CD14-positive monocyte (primary cell): Measurements from ENCODE around the gene TSPAN13. TPM values are rescaled to one million over a fixed set of nuclear protein-coding genes. Genes with fewer than 3 reads are reported as not detected.

ENCODE experiments used
- DNase-seq, 3 donors: peaks; one replicate each; pipeline ENCODE4 v3.0.0-alpha.2; 2011 to 2022
- H2AFZ ChIP-seq: 2 replicates; pipeline ENCODE4 v1.6.0; 2012; ENCODE audit warnings: mild to moderate bottlenecking, low read depth, low read length, inconsistent platforms; ENCODE audit not compliant: insufficient read depth, poor library complexity, severe bottlenecking
- H3K27ac ChIP-seq, 2 donors: 1 replicate in 1 of 2; 2 replicates in 1 of 2; pipeline ENCODE4 v1.5.1; 2012 to 2013; ENCODE audit warnings: low read length in 2 of 2, control low read depth in 1 of 2, inconsistent platforms in 1 of 2, low read depth in 1 of 2, mild to moderate bottlenecking in 1 of 2
- H3K27me3 ChIP-seq, 2 donors: one replicate each; pipeline versions ENCODE4 v1.6.0 to v1.6.1; 2011 to 2013; ENCODE audit warnings: low read length in 2 of 2; ENCODE audit not compliant: control insufficient read depth in 2 of 2, insufficient read depth in 2 of 2
- H3K36me3 ChIP-seq, 2 donors: replicated peaks in 1 of 2; 1 replicate in 1 of 2; 2 replicates in 1 of 2; pipeline versions ENCODE4 v1.5.1 to v1.6.1; 2012 to 2013; ENCODE audit warnings: low read length in 2 of 2, control low read depth in 1 of 2, inconsistent platforms in 1 of 2, mild to moderate bottlenecking in 1 of 2; ENCODE audit not compliant: insufficient read depth in 2 of 2, control insufficient read depth in 1 of 2
- H3K4me1 ChIP-seq, 2 donors: 1 replicate in 1 of 2; 2 replicates in 1 of 2; pipeline versions ENCODE4 v1.5.1 to v1.6.1; 2012 to 2013; ENCODE audit warnings: low read length in 2 of 2, control low read depth in 1 of 2, inconsistent platforms in 1 of 2, mild to moderate bottlenecking in 1 of 2, moderate library complexity in 1 of 2; ENCODE audit not compliant: insufficient read depth in 2 of 2, control insufficient read depth in 1 of 2
- H3K4me2 ChIP-seq: replicated peaks from 2 replicates; pipeline ENCODE3; 2012; ENCODE audit warnings: low read length, moderate library complexity, mild to moderate bottlenecking; ENCODE audit not compliant: poor library complexity, severe bottlenecking; ENCODE audit errors: extremely low read depth
- H3K4me3 ChIP-seq, 3 experiments: fragments of 200-600 bp in 1 of 3; sonication (generic) in 1 of 3; replicated peaks in 1 of 3; 1 replicate in 2 of 3; 2 replicates in 1 of 3; pipeline ENCODE4 v1.5.1; 2011 to 2013; ENCODE audit warnings: low read length in 3 of 3, mild to moderate bottlenecking in 3 of 3, control low read depth in 2 of 3, low read depth in 2 of 3, inconsistent platforms in 1 of 3, moderate library complexity in 1 of 3
- H3K79me2 ChIP-seq: 2 replicates; pipeline ENCODE4 v1.6.0; 2012; ENCODE audit warnings: mild to moderate bottlenecking, control low read depth, inconsistent platforms, low read length, moderate library complexity; ENCODE audit not compliant: insufficient read depth
- H3K9ac ChIP-seq: 2 replicates; pipeline ENCODE4 v1.6.0; 2017; ENCODE audit warnings: low read length, mild to moderate bottlenecking; ENCODE audit not compliant: insufficient read depth, poor library complexity, severe bottlenecking
- H3K9me3 ChIP-seq, 2 donors: replicated peaks in 1 of 2; 1 replicate in 1 of 2; 2 replicates in 1 of 2; pipeline versions ENCODE4 v1.5.1 to v1.6.1; 2012 to 2013; ENCODE audit warnings: low read length in 2 of 2, control low read depth in 1 of 2; ENCODE audit not compliant: control insufficient read depth in 1 of 2, insufficient read depth in 1 of 2
- H4K20me1 ChIP-seq: 2 replicates; pipeline ENCODE4 v1.6.0; 2012; ENCODE audit warnings: mild to moderate bottlenecking, low read length, control low read depth, moderate library complexity; ENCODE audit not compliant: insufficient read depth
- H3K27ac Mint-ChIP-seq, 7 donors: one replicate each; pipeline ENCODE4 v1.8.0; 2020; ENCODE audit warnings: mild to moderate bottlenecking in 7 of 7, mixed read lengths in 7 of 7, moderate library complexity in 6 of 7, inconsistent platforms in 2 of 7
- H3K27me3 Mint-ChIP-seq, 3 donors: one replicate each; pipeline ENCODE4 v1.8.0; 2021 to 2022; ENCODE audit warnings: low read depth in 3 of 3, mild to moderate bottlenecking in 3 of 3, mixed read lengths in 3 of 3, moderate library complexity in 3 of 3, inconsistent platforms in 1 of 3
- H3K36me3 Mint-ChIP-seq, 2 donors: one replicate each; pipeline ENCODE4 v1.8.0; 2020; ENCODE audit warnings: mixed read lengths in 2 of 2, inconsistent platforms in 1 of 2, mild to moderate bottlenecking in 1 of 2
- H3K4me1 Mint-ChIP-seq: one replicate; pipeline ENCODE4 v1.8.0; 2020; ENCODE audit warnings: mild to moderate bottlenecking, mixed read lengths
- H3K4me3 Mint-ChIP-seq, 2 donors: one replicate each; pipeline ENCODE4 v1.8.0; 2020; ENCODE audit warnings: mild to moderate bottlenecking in 2 of 2, mixed read lengths in 2 of 2, moderate library complexity in 1 of 2
- H3K9me3 Mint-ChIP-seq, 7 donors: one replicate each; pipeline ENCODE4 v1.8.0; 2020 to 2022; ENCODE audit warnings: mixed read lengths in 7 of 7, mild to moderate bottlenecking in 6 of 7, moderate library complexity in 6 of 7, inconsistent platforms in 2 of 7
- CTCF ChIP-seq: fragments of 200-600 bp; IDR thresholded peaks from one replicate; pipeline ENCODE4 v1.8.0; 2022; ENCODE audit warnings: antibody characterized with exemption, mild to moderate bottlenecking
- WGBS: methylation state at CpG from one replicate; pipeline ENCODE4 v1.1.5; 2013; ENCODE audit warnings: missing lambda C conversion rate; ENCODE audit not compliant: insufficient coverage; 5-methylcytosine and 5-hydroxymethylcytosine counted together
- intact Hi-C, 2 donors: fragments of 100-400 bp; cut with micrococcal nuclease; formaldehyde crosslinking; loops; one replicate each; pipeline versions ENCODE4 v1.15.0 to v1.15.1; 2023
- polyA plus RNA-seq, 3 donors: library from polyadenylated mRNA; depleted of rRNA in 1 of 3; unstranded in 2 of 3; stranded (reverse) in 1 of 3; fragments of 300-500 nt in 2 of 3; fragments of >200 nt in 1 of 3; fragmentation: Illumina TruSeq in 2 of 3; gene quantifications; 1 replicate in 2 of 3; 2 replicates in 1 of 3; pipeline ENCODE4 v1.2.3, GENCODE V29; 2012 to 2021

Gene TSPAN13
- polyA plus RNA-seq, 3 donors: 0.09 to 0.17 (median 0.16) TPM

- intact Hi-C loops: no loop called here
Observed at GRCh38 chr7:16817536-16817935, 64.0 kb downstream of the TSPAN13 start.

GRCh38 chr7:16818732-16819131 is 65.2 kb downstream of the TSPAN13 start:
- no peak overlapping the region for H3K9ac ChIP-seq
- H3K4me3 Mint-ChIP-seq: no peak overlapping the region
- no peaks in the 10 kb centered on the region for H3K79me2 ChIP-seq
- no peaks in the 10 kb centered on the region for H3K27me3 Mint-ChIP-seq
- WGBS: no CpG with 5 or more reads among the region's 3 CpGs
- H3K36me3 Mint-ChIP-seq: no peaks in the 10 kb centered on the region
- H3K9me3 Mint-ChIP-seq: no peaks in the 10 kb centered on the region
- no peaks in the 10 kb centered on the region for H3K27me3 ChIP-seq
- H3K36me3 ChIP-seq: no peaks in the 10 kb centered on the region
- no peak for TF ChIP-seq CTCF
- H4K20me1 ChIP-seq: no peaks in the 10 kb centered on the region
- H3K9me3 ChIP-seq: no peaks in the 10 kb centered on the region
- intact Hi-C loops: no loop called here
- H3K4me1 Mint-ChIP-seq: peaks cover 26% of the 10 kb centered on the region
- no peak overlapping the region for H2AFZ ChIP-seq
- no peak overlapping the region for H3K4me2 ChIP-seq
- H3K4me3 ChIP-seq: no peak overlapping the region
- DNase-seq: no peak
- peaks cover 14 to 22% of the 10 kb centered on the region in 2 donors for H3K4me1 ChIP-seq
- H3K27ac Mint-ChIP-seq: no peak overlapping the region
- H3K27ac ChIP-seq: no peak overlapping the region

More at GRCh38 chr7:16817536-16817935, 64.0 kb downstream of the TSPAN13 start:
- DNase-seq: no peak
- H3K27me3 Mint-ChIP-seq: no peaks in the 10 kb centered on the region
- H3K4me2 ChIP-seq: no peak overlapping the region
- H3K79me2 ChIP-seq: no peaks in the 10 kb centered on the region
- no peaks in the 10 kb centered on the region for H4K20me1 ChIP-seq
- H3K36me3 Mint-ChIP-seq: no peaks in the 10 kb centered on the region
- no peaks in the 10 kb centered on the region for H3K9me3 ChIP-seq
- TF ChIP-seq CTCF: no peak
- no peak overlapping the region for H3K4me3 ChIP-seq
- no peak overlapping the region for H2AFZ ChIP-seq
- no peak overlapping the region for H3K4me3 Mint-ChIP-seq
- H3K9me3 Mint-ChIP-seq: no peaks in the 10 kb centered on the region
- WGBS: no CpG with 5 or more reads among the region's 1 CpG
- H3K4me1 Mint-ChIP-seq: peaks cover 34% of the 10 kb centered on the region
- no peak overlapping the region for H3K9ac ChIP-seq
- no peaks in the 10 kb centered on the region for H3K27me3 ChIP-seq
- no peak overlapping the region for H3K27ac ChIP-seq
- H3K4me1 ChIP-seq: peaks cover 22 to 33% of the 10 kb centered on the region in 2 donors
- no peak overlapping the region for H3K27ac Mint-ChIP-seq
- no peaks in the 10 kb centered on the region for H3K36me3 ChIP-seq
